HG02678 (cell line): Measurements from ENCODE around the gene NKAIN2.

ENCODE experiments used
- ATAC-seq: cut with Tn5 transposase; IDR thresholded peaks from one replicate; pipeline ENCODE4 v1.9.1; 2021; ENCODE audit warnings: mild to moderate bottlenecking, moderate library complexity; ENCODE audit not compliant: unreplicated experiment

The NKAIN2 gene

GRCh38 chr6:124859366-124859765 lies 1055.7 kb downstream of the NKAIN2 start:
- ATAC-seq, result no peak

DNA sequence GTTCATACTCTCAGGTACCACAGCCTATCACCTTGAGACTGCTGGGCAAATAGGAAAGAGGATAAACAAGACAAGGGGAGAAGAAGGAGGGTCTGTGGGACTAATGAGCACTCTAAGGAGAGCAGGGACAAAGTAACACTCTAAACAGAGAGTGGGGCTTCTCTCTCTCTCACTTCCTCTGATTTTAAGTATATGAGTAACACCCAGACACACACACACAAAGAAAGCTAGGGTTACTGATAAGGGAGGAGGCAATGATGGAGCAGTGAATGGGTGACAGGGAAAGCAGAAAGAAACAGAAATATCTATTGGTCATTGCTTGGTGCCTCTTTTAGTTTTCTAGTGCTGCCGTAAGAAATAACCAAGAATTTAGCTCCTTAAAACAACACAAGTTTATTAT lies 1062.4 kb downstream of the NKAIN2 start:
- no peak for ATAC-seq

DNA sequence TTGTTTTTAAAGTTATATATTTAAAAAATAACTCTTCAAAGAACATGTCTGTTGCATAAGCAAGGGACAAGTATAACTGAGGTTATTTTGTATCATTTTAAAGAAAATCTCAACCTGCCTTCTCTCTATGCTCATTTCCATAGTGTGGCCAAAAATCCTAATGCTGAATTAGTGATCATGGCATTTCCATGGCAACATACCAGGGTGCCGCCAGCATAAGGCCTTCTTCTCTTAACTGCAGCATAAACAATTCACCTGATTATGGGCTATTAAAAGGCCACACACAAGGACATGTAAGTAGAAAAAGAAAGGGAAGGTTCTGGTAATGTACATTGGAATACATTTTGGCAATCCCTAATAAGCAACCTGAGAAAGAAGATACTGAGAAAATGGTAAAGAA lies 1063.5 kb downstream of the NKAIN2 start:
- ATAC-seq, result no peak

DNA sequence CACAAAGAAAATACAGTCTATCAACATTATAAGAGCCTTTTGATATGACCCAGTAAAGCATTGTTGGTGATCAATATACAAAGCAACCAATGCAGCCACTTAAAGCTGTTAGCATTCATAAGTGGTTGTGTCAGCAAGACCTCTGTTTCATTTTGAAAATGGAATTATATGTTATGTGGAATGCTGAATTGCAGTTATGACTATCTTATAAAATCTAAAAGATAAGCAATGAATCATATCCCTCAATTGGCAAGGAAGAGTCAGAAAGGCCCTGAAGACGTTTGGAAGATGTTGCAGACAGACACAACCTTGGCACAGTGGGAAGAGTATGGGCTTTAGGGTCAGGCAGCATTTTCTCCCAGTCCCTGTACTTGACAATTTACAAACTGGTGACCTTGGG lies 1064.8 kb downstream of the NKAIN2 start:
- ATAC-seq, result no peak

DNA sequence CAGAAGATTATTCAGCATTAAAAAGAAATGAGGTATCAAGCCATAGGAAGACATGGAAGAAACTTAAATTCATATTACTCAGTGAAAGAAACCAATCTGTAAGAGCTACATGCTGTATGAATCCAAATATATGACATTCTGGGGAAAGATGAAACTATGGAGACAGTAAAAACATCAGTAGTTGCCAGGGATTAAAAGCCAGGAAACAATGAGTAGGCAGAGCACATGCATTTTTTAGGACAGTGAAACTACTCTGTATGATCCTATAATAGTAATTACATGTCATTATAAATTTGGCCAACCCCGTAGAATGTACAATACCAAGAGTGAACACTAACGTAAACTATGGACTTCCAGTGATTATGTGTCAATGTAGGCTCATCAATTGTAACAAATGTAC lies 1065.8 kb downstream of the NKAIN2 start:
- ATAC-seq, result no peak

GRCh38 chr6:124870611-124871459 lies 1067.2 kb downstream of the NKAIN2 start:
- ATAC-seq, result no peak

GRCh38 chr6:124872361-124873065 lies 1068.8 kb downstream of the NKAIN2 start:
- peak; percentile 80 for ATAC-seq

DNA sequence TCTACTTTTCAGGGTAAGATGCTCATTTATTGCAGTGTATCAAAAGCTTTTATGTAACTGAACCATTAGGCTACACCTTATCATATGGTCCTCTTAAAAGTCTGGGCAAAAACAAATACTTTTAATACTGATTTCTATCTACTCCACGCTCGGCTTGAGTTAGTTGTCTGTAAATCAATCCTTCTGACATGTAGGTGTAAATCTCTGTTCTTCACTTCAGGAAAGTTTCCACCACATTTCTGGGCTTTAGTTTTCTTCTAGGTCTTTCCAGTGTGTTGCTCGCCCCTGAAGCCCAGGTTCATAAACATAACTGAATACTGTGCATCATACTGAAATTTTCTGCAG lies 1069.4 kb downstream of the NKAIN2 start:
- peak; percentile 10 for ATAC-seq
